OCI-LY1 (cell line): ENCODE measurements around the gene MTUS2.

Experiments used
- EZH2 ChIP-seq: fragments of 200-600 bp; sonication (generic), shearing (Covaris generic); IDR thresholded peaks from 2 replicates; pipeline ENCODE4 v1.8.0; 2017; ENCODE audit warnings: borderline replicate concordance, mixed run types, mild to moderate bottlenecking, antibody characterized with exemption, low read length, moderate library complexity, mixed read lengths
- TF ChIP-seq, protein P1 (sequence below): fragments of 200-600 bp; sonication (generic), shearing (Covaris generic); IDR thresholded peaks from 2 replicates; pipeline ENCODE4 v1.5.1; 2017; ENCODE audit warnings: mild to moderate bottlenecking, antibody characterized with exemption, low read length, moderate library complexity, mixed read lengths

- TF ChIP-seq, protein P1, sequence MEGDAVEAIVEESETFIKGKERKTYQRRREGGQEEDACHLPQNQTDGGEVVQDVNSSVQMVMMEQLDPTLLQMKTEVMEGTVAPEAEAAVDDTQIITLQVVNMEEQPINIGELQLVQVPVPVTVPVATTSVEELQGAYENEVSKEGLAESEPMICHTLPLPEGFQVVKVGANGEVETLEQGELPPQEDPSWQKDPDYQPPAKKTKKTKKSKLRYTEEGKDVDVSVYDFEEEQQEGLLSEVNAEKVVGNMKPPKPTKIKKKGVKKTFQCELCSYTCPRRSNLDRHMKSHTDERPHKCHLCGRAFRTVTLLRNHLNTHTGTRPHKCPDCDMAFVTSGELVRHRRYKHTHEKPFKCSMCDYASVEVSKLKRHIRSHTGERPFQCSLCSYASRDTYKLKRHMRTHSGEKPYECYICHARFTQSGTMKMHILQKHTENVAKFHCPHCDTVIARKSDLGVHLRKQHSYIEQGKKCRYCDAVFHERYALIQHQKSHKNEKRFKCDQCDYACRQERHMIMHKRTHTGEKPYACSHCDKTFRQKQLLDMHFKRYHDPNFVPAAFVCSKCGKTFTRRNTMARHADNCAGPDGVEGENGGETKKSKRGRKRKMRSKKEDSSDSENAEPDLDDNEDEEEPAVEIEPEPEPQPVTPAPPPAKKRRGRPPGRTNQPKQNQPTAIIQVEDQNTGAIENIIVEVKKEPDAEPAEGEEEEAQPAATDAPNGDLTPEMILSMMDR: no peak
- no peak for TF ChIP-seq EZH2
These were observed 495.7 kb downstream of the MTUS2 start for GRCh38 chr13:29315847-29316246.
